Stimulated activated CD4-positive, alpha-beta T cell treated with anti-CD3 and anti-CD28 coated beads, Interleukin-4, amount 100 ng/mL, for 4 hours (primary cell): ENCODE results near the gene RAI1.

Experiments
- DNase-seq, 2 experiments: peaks; one replicate each; pipeline ENCODE4 v3.0.0-alpha.2; 2020

The RAI1 gene

DNA sequence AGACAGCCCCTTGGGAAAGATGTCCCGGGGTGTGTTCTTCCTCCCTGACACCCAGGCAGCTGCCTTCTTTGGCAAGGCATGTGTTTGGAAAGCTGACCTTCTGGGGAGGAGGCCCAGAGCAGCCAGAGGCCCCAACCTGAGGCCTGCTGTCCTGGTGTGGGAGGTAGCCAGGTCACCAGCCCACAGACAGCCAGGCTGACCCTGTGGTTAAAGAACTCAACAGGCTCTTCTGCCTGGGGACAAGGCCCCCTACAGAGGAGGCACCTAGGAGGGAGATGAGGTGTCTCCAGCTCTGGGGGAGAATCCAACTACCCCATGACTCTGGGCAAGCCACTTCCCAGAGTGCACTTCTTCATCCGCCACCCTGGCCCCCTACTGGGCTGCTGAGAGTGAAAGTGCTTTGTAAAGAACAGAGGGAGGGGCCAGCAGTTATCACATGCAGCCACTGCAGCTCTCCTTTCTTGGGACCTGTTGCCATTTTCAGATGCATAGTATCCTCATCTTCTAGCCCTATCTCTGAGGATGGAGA, 168.7 kb downstream of the RAI1 start:
- peak in 1 of 2 experiments; percentile 58 for DNase-seq

DNA sequence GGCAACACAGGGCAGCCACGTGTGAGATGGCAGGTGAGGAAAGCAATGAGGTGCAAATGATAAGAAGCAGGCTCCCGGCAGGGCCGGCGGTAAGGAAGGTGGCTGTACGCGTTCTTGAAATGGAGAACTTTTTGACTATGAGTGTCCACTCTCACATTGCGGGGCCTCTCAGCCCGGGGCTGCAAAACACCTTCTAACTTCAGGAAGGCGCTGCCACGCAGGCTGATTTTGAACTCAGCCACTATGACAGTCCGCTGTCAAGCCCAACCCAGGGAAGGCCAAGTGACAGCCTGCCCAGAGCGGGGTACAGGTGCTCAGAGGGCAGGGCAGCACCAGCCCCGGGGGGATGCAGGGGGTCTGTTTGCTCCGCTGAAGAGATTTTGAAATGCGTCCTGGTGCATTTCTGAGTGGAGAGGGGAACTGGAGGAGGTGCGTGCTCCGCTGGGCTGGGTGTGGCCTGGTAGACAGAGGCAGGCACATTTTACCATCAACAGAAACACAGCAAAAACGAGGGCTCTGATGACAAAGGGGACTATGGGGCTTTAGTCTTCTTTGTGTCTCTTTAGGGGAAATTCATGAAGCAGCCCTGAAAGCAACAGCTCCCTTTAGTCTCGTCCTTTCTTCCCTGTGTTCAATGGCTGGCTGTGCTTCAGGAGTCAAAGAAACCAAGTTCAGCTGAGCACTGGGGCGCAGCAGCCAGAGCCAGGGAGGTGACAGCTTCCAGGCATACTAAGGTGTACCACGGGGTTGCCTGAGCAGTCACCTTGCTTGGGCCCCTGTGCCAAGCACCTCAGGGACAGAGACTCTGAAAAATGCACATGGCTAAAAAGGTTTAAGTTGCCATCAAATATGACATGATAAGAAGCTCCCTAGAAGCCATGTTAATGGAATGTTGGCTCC, 170.1 kb downstream of the RAI1 start:
- DNase-seq: no peak

DNA sequence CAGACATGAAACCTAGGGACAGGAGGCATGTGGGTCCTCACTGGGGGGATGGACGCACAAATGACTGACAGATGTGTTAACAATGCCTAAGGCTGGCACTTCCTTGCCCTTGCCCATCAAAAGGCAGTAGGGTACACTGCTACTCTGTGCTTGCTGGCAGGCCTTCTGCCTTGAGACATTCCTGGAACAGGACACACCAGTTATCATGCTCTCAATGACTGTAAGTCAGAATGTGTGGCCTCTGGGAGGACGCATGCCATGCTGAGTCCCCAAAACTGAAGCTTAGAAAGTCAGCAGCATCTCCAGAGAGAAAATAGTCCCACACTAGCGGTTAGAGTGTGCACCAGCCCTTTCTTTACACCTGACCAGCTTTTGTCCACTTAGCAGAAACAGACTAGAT, 171.7 kb downstream of the RAI1 start:
- no peak for DNase-seq

DNA sequence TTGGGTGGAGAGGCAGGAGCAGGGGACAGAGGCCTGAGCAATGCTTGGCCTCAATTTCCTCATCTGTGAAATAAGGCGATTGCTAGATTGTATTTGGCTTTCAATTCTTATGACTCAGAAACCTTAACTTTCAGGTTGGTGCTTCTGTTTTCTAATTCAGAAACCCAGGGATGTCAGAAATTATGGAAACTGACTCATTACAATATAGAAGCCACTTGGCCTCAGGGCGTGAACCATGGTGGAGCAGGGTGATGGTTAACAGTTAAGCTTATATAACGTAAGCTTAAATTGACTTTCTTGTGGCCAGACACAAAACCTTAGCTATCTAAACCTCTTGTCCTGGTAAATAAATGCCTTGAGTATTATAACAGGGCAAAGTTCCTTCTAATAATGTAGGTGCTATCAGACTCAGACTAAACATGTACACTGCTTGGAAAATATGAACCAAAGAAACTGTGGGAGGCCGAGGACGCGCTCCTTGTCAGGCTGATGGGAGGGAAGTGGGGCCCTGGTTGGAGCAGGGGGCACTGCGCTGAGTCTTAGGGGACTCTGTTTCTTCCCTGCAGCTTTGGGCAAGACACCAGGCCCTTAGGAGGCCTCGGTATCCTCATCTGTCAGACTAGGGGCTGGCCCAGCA, 172.7 kb downstream of the RAI1 start:
- DNase-seq: peak in 1 of 2 experiments; percentile 26

DNA sequence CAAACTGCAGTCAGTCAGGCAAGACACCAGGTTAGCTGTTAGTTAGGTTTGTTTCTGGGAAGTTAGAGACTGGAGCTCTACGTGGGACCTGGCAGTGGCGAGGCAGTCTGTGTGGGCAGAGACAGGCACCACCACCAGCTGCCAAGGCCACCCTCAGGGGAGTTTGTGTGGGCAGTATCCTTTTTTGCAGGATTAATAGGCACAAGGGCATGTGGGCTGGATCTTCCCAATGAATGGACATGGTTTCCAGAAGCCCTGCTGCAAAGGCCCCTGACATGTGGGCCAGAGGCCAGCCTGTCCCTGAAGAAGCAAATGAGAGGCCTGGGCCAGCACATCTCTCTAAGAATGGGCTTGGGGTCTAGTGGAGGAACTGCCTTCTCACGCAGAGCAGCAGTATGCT, 174.7 kb downstream of the RAI1 start:
- no peak for DNase-seq

DNA sequence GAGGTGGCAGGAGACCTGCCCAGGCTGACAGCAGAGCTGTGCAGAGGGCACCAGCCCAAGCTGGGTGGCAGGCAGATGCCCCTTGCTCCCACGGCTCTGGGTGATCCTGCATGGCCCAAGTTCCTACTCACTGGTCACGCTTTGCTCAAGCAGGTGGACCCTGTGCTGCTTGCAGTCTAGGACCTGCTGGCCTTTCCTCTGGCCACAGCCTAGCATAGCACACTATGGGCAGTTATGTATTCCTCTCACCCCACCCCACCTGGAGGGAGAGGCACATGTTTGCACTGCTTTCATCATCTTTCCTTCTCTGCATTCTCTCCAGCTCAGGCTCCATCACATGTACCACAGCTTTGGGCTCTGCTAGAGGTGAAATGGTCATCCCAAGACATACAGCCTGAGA, 175.1 kb downstream of the RAI1 start:
- no peak for DNase-seq

DNA sequence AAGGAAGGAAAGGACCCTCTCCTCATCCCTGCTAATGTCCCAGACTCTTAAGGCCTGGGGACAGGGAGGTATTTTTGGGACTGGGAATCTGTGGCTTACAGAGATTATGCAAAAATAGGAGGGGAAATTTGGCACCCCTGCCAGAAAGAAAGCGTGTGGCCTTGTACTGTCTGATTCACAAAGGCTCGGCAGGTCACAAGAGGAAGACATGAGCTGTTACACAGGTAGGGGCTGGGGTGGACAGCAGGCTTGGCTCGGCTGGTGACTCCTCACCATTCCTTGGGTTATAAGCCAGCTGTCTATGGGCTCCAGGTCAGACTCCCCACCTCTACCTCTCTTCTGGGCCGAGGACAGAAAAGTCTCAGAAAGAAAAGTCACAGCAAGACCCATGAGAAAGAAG, 176.2 kb downstream of the RAI1 start:
- DNase-seq: no peak

DNA sequence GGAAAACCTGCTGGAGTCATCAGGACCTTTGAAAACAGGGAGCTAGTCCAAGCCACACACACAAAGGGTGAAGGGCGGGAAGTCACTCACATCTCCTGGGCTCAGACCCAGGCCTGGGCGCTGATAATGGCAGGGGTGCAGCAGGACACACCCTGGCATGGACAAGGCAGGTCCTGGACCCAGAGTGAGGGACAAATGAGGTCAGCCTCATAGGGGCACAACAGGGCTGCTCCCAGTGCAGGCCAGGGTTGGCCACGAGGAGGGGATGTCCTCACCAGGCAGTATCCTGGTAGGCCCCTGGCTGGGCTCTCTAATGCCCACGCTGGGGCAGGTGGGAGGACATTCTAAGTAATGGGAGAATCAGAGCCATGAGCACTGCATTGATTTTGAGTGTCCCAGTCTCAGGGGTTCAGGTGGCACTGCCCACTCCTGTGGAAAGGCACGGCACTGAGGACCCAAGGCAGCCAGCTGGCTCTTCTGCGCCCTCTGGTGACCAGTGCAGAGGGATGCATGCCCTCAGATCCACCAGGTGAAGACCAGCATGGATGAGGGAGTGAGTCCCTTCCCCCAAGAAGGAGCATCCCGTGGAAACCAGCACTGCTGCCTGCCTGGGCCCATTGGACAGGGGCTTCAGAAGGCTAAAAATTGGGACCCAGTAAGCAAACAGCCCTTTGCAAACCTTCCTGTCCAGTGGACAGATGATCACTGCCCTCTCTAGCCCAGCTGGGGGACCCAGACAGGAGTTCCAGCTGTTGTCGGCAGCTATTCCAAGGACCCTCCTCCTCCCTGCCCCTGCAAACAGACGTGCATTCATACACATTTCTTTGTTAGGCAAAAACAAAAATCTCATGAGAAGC, 178.9 kb downstream of the RAI1 start:
- peak; percentile 60 to 67 for DNase-seq

DNA sequence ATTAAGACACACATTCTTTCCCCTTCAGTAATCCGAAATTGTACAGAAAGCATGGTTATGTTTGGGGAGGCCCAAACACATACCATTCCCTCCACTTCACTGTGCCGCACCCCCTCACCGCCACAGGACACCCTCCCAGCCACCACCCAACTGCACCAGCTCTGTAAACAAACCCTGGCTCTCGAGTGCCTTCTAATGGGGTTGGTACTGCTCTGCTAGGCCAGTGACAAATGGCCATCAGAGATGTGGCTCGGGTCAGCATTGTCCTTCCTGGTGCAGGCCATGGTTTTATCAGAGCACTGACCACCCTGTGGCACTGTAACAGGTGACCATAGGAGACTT, 179.5 kb downstream of the RAI1 start:
- DNase-seq: no peak
